Measurements from ENCODE around the gene ZNF2. TPM values are rescaled to one million over a fixed set of nuclear protein-coding genes. Genes with fewer than 3 reads are reported as not detected.

Gene ZNF2
- total and polyA plus RNA-seq, 2 of the 13 experiments (the other 11 are each of a cell fraction or from before 2014, with no cell fraction given): 4.3 to 6.1 TPM

DNA sequence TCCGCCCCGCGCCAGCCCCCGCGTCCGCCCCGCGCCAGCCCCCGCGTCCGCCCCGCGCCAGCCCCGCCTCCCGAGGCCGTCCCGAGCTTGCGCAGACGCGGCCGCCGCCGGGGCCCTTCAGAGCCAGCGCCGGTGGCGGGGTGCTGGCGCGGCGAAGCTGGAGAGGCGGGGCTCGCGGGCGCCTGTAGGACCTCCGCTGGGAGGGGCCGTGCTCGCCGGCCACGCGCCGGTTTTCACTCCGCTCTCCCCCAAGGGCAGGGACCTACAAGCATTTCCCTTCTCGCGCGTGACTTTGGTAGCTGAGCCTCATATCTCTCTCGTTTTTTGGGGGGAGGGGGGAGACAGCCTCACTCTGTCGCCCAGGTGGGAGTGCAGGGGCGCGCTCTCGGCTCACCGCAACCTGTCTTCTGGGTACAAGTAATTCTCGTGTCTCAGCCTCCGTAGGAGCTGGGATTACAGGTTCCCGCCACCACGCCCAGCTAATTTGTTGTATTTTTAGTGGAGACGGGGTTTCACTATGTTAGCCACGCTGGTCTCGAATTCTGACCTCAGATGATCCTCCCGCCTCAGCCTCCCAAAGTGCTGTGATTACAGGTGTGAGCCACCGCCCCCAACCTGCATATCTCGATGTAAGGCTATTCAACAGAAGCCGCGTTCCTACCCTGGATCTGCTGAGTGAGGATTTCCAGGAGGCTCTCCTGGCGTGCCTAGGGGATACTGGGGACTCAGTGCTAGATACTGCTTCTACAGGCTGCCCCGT lies 5.7 kb upstream of the ZNF2 start, which contains the start of gene ZNF514 (continued):
- no peak for TF ChIP-seq EP300 (IDR thresholded peaks at IDR 0.05; ENCODE audit: low read depth in 2 of 2, low read length in 2 of 2)
- TF ChIP-seq EP300 (CRISPR knock-in tag; IDR thresholded peaks at IDR 0.05; ENCODE audit: borderline replicate concordance): no peak
- TF ChIP-seq, protein P1, sequence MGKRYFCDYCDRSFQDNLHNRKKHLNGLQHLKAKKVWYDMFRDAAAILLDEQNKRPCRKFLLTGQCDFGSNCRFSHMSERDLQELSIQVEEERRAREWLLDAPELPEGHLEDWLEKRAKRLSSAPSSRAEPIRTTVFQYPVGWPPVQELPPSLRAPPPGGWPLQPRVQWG (CRISPR knock-in tag; IDR thresholded peaks at IDR 0.05; ENCODE audit: borderline replicate concordance, low read depth): no peak
- TF ChIP-seq ETV6 (CRISPR knock-in tag; conservative IDR thresholded peaks at IDR 0.05): no peak
- TF ChIP-seq CENPT (CRISPR knock-in tag; IDR thresholded peaks at IDR 0.05; ENCODE audit: low read depth): no peak
- no peak for TF ChIP-seq SP1 (IDR thresholded peaks at IDR 0.05)
- TF ChIP-seq SP1 (CRISPR knock-in tag; IDR thresholded peaks at IDR 0.05): no peak
- TF ChIP-seq NPAS2 (CRISPR knock-in tag; IDR thresholded peaks at IDR 0.05; ENCODE audit: borderline replicate concordance): no peak
- TF ChIP-seq ZNF724P (CRISPR knock-in tag; IDR thresholded peaks at IDR 0.05; ENCODE audit: borderline replicate concordance): no peak; the same call in 1 of the 2 replicates
- no peak for TF ChIP-seq POLR2AphosphoS5 (IDR thresholded peaks at IDR 0.05; ENCODE audit: low read depth, low read length)
- TF ChIP-seq, protein P2, sequence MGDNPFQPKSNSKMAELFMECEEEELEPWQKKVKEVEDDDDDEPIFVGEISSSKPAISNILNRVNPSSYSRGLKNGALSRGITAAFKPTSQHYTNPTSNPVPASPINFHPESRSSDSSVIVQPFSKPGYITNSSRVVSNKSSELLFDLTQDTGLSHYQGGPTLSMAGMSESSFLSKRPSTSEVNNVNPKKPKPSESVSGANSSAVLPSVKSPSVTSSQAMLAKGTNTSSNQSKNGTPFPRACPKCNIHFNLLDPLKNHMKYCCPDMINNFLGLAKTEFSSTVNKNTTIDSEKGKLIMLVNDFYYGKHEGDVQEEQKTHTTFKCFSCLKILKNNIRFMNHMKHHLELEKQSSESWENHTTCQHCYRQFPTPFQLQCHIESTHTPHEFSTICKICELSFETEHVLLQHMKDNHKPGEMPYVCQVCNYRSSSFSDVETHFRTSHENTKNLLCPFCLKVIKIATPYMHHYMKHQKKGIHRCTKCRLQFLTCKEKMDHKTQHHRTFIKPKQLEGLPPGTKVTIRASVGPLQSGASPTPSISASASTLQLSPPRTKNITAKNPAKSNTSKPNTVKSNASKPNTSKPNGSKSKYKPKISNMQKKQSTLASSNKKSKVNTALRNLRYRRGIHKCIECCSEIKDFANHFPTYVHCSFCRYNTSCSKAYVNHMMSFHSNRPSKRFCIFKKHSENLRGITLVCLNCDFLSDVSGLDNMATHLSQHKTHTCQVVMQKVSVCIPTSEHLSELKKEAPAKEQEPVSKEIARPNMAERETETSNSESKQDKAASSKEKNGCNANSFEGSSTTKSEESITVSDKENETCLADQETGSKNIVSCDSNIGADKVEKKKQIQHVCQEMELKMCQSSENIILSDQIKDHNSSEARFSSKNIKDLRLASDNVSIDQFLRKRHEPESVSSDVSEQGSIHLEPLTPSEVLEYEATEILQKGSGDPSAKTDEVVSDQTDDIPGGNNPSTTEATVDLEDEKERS (CRISPR knock-in tag; IDR thresholded peaks at IDR 0.05): peak; percentile 70
- no peak for TF ChIP-seq ZNF558 (CRISPR knock-in tag; IDR thresholded peaks at IDR 0.05; ENCODE audit: borderline replicate concordance)
- TF ChIP-seq SRSF9 (IDR thresholded peaks at IDR 0.05; ENCODE audit: borderline replicate concordance, insufficient read depth, low read depth, low read length, poor library complexity, severe bottlenecking): no peak
- TF ChIP-seq RAD21 (CRISPR knock-in tag; IDR thresholded peaks at IDR 0.05): no peak
- TF ChIP-seq, protein P3, sequence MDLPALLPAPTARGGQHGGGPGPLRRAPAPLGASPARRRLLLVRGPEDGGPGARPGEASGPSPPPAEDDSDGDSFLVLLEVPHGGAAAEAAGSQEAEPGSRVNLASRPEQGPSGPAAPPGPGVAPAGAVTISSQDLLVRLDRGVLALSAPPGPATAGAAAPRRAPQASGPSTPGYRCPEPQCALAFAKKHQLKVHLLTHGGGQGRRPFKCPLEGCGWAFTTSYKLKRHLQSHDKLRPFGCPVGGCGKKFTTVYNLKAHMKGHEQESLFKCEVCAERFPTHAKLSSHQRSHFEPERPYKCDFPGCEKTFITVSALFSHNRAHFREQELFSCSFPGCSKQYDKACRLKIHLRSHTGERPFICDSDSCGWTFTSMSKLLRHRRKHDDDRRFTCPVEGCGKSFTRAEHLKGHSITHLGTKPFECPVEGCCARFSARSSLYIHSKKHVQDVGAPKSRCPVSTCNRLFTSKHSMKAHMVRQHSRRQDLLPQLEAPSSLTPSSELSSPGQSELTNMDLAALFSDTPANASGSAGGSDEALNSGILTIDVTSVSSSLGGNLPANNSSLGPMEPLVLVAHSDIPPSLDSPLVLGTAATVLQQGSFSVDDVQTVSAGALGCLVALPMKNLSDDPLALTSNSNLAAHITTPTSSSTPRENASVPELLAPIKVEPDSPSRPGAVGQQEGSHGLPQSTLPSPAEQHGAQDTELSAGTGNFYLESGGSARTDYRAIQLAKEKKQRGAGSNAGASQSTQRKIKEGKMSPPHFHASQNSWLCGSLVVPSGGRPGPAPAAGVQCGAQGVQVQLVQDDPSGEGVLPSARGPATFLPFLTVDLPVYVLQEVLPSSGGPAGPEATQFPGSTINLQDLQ (CRISPR knock-in tag; IDR thresholded peaks at IDR 0.05): no peak
- no peak for TF ChIP-seq ZNF775 (CRISPR knock-in tag; IDR thresholded peaks at IDR 0.05; ENCODE audit: borderline replicate concordance)
- 0 out of 2 replicates have a peak, but pooled peaks have one; percentile 23 for TF ChIP-seq ZNF556 (CRISPR knock-in tag; IDR thresholded peaks at IDR 0.05; ENCODE audit: borderline replicate concordance)
- TF ChIP-seq, protein P4, sequence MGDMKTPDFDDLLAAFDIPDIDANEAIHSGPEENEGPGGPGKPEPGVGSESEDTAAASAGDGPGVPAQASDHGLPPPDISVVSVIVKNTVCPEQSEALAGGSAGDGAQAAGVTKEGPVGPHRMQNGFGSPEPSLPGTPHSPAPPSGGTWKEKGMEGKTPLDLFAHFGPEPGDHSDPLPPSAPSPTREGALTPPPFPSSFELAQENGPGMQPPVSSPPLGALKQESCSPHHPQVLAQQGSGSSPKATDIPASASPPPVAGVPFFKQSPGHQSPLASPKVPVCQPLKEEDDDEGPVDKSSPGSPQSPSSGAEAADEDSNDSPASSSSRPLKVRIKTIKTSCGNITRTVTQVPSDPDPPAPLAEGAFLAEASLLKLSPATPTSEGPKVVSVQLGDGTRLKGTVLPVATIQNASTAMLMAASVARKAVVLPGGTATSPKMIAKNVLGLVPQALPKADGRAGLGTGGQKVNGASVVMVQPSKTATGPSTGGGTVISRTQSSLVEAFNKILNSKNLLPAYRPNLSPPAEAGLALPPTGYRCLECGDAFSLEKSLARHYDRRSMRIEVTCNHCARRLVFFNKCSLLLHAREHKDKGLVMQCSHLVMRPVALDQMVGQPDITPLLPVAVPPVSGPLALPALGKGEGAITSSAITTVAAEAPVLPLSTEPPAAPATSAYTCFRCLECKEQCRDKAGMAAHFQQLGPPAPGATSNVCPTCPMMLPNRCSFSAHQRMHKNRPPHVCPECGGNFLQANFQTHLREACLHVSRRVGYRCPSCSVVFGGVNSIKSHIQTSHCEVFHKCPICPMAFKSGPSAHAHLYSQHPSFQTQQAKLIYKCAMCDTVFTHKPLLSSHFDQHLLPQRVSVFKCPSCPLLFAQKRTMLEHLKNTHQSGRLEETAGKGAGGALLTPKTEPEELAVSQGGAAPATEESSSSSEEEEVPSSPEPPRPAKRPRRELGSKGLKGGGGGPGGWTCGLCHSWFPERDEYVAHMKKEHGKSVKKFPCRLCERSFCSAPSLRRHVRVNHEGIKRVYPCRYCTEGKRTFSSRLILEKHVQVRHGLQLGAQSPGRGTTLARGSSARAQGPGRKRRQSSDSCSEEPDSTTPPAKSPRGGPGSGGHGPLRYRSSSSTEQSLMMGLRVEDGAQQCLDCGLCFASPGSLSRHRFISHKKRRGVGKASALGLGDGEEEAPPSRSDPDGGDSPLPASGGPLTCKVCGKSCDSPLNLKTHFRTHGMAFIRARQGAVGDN (CRISPR knock-in tag; IDR thresholded peaks at IDR 0.05): peak; percentile 65
- TF ChIP-seq FOXM1 (CRISPR knock-in tag; IDR thresholded peaks at IDR 0.05): no peak

All from HepG2 (cell line).